NCI-H2227 (cell line): ENCODE results near the gene ACAT2.
"Not testable (repeated sequence)": the region's sequence is repeated elsewhere in the genome, so short reads cannot be mapped to it uniquely, and the experiment has no call there.

Experiments used
- DNase-seq: peaks from one replicate; lab custom pipeline; 2025; ENCODE audit not compliant: unreplicated experiment; lab: John Stamatoyannopoulos, UW

ACAT2 gene

DNA sequence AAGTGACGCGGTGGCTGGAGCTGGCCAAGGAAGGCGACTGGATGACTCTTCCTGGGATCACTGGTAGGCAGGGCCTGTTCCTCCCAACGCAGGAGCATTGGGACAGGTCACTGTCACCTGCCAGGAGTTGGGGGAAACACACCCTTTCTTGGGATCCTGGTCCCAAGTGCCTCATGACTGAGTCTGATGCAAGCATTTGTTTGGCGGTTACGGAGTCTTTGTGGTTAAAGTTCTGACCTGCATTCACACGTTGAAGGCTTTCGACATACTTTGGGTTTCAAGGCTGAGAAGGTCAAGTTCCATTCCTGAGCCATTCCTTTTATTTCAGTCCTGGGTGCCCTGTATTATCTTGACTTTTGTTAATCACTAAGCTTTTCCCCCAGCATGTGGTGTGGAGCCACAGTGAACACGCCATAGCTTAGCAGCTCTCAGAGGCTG is 44.2 kb downstream of the ACAT2 start:
- DNase-seq, result no peak

DNA sequence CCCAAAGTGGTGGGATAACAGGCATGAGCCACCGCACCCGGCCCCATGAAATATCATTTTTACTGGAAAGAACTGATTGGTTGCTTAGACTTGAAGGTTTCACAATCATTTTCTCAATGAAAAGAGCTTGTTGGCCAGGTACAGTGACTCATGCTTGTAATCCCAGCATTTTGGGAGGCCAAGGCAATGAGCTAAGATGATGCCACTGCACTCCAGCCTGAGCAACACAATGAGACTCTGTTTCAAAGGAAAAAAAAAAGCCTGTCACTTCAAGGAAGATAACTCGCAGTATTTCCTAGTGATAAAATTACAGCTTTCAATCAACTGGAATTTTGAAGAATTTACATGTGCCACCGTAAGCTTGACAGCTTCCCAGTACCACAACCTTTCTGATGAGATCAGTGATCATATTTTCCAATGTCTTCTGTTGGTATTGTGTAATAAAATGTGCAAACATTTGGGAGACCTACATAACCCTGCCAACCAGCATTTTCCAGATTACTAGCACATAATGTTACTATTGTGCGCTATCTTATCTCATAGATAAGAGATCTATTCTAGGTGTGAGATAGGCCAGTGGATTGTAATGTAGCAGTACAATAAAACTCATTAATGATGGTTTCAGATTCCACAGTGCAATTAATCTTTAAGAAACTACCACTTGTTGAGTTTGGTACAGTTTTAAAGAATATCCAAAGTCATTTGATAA is 45.5 kb downstream of the ACAT2 start:
- no peak for DNase-seq

- DNase-seq, result no peak
These were observed 46.8 kb downstream of the ACAT2 start for GRCh38 chr6:159808647-159809046.

GRCh38 chr6:159809149-159809548 is 47.3 kb downstream of the ACAT2 start:
- DNase-seq, result no peak

DNA sequence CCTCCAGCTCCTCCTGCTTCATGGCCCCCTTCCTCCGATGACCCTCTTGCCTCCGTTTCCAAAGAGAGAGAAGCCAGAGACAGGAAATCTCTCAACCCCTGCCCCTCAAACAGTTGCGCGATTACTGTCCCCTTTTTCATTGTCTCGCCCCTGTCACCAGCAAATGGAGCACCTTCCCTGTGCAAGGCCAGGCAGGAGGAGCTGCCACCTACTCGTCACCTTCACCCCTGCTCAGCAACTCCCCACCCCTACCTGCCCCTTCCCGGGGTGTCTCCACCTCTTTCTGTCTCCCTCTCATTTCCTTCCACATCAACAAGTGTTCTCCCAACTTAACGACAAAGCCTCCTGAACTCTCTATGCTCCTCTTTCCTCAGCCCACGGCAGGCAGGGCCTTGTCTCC is 51.9 kb downstream of the ACAT2 start:
- no peak for DNase-seq

- DNase-seq, result no peak
These were observed 53.6 kb downstream of the ACAT2 start for GRCh38 chr6:159815410-159815809.

- DNase-seq, result not testable (repeated sequence)
These were observed 54.9 kb downstream of the ACAT2 start for GRCh38 chr6:159816775-159817174.

GRCh38 chr6:159817951-159818739 is 56.3 kb downstream of the ACAT2 start:
- DNase-seq, result no peak

- no peak for DNase-seq
These were observed 57.3 kb downstream of the ACAT2 start for GRCh38 chr6:159819098-159819497.

DNA sequence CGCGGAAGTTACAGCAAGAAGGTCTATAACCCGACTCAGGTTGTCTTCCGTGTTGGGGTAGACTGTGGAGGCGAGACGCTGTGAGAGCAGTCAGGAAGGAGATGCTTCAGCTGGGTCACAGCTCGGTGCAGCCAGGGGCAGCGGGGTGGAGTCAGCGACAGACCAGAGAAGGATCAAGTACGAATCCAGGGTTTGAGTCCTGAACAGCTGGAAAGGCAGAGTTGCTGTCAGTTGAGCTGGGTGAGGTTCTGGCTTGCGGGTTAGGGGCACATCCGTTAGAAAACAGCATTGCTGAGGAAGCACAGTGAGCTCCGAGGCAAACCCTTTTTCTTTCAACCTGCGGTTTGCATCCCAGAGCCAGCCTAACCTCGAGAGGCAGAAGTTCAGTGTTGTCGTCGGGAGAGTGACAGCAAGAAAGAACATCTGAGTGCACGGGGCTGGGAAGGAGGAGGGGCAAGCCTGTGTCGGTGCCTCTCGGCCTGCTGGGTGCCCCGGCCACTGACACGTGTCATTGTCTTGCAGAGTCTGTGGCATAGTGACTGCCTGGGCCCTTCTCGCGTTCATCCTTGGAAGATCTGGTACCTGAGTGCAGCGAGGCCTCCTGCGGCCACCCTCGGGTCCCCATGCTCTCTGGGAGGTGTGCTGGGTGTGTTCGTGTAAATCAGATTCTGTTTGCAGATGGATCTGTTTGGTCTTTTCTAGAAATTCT is 58.2 kb downstream of the ACAT2 start:
- no peak for DNase-seq

DNA sequence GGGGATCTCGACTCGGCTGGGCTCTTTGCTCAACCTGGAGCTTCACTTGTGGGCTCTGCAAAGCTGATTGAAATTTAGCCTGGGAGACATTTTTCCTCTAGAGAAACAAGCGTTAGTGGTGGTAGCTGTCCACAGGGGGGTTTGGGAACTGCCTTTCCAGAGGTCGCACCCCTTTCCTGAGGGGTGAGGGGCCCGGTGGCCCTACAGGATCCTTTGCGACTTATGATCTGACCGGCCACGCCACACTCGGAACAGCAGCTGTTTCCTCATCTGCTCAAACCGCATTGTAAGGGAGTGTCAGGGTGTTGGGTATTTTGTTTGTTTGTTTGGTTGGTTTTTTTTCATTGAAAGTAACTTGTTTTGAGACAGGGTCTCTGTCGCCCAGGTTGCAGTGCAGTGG is 59.3 kb downstream of the ACAT2 start:
- no peak for DNase-seq

- DNase-seq, result no peak
These were observed 59.9 kb downstream of the ACAT2 start for GRCh38 chr6:159821726-159822125.

DNA sequence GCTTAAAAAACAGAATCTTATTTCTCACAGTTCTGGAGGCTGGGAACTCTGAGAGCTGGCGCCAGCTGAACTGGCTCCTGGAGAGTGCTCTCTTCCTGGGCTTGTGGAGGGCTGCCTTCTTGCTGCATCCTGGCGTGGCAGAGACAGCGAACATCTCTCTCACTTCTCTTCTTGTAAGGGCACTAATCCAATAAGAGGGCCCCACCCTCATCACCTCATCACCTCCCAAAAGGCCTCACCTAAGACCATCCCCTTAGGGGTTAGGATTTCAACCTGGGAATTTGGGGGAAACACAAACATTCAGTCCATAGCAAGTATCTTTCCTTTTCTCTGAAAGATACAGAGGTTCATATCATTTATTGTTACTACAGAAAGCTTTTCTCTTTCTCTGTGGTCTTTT is 62.1 kb downstream of the ACAT2 start:
- DNase-seq, result no peak

DNA sequence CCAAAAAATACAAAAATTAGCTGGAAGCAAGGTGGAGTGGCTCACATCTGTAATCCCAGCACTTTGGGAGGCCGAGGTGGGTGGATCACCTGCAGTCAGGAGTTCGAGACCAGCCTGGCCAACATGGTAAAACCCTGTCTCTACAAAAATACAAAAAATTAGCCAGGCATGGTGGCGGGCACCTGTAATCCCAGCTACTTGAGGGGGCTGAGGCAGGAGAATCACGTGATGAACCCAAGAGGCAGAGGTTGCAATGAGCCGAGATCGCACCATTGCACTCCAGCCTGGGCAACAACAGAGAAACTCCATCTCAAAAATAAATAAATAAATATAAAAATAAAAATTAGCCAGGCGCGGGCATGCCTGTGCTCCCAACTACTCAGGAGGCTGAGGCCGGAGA is 62.8 kb downstream of the ACAT2 start:
- not testable (repeated sequence) for DNase-seq

GRCh38 chr6:159826004-159826403 is 64.2 kb downstream of the ACAT2 start:
- no peak for DNase-seq

DNA sequence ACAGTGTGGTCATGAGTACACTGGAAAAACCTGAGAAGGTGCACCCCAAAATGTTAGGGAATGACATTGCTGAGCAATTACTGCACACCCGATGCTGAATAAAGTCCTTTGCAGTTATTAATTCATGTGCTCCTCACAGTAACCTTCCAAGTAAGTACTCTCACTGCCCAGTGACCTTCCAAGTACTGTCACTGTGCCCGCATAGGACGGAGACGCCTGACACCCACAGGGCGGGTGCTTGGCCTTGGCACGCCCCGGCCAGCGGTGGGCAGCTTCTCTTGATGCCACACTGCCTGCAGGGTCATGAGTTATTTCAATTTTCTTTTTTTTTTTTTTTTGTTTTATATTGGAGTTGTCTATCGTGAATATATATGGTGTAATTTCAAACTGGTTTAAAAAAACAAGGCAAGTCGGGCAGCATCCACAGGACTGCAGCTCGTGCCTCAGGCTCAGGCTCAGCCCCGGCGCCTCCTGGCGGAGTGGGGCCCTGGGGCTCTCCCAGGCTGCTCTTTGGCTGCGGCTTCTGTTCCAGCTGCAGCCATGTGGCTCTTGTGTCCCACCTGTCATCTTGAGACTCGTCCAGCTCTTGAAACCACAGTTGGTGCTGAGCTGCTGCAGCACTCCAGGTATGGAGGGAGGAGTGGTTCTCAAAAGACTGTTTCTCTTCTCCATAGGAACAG is 65.3 kb downstream of the ACAT2 start:
- DNase-seq, result no peak

GRCh38 chr6:159828074-159828473 is 66.2 kb downstream of the ACAT2 start:
- no peak for DNase-seq
